ENCODE data around the gene SLC35F3.

Gene SLC35F3

DNA sequence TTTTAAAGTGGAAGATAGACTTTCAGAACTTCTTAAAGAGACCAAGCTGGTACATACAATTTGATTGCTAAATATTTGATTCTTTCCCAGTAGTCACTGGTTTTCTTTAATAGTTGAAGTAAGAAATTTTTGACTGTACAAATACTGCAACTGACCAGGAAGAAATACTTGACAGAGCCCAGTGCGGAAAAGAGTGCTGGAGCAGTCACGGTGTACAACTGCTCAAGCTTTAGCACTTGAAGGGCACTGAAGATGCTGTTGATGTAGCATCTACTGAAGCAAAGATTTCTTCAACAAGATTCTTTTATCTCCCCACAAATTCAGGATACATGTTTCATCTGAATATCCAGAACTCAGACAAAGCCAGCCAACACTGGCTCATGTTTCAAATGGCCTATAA, 41.5 kb downstream of the SLC35F3 start:
- H3K4me3 ChIP-seq (ENCODE audit: low read depth, low read length), result no peak overlapping the region
- DNase-seq, result no peak
- no peaks in the 10 kb centered on the region for H3K36me3 ChIP-seq
- TF ChIP-seq, protein P1, sequence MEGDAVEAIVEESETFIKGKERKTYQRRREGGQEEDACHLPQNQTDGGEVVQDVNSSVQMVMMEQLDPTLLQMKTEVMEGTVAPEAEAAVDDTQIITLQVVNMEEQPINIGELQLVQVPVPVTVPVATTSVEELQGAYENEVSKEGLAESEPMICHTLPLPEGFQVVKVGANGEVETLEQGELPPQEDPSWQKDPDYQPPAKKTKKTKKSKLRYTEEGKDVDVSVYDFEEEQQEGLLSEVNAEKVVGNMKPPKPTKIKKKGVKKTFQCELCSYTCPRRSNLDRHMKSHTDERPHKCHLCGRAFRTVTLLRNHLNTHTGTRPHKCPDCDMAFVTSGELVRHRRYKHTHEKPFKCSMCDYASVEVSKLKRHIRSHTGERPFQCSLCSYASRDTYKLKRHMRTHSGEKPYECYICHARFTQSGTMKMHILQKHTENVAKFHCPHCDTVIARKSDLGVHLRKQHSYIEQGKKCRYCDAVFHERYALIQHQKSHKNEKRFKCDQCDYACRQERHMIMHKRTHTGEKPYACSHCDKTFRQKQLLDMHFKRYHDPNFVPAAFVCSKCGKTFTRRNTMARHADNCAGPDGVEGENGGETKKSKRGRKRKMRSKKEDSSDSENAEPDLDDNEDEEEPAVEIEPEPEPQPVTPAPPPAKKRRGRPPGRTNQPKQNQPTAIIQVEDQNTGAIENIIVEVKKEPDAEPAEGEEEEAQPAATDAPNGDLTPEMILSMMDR (IDR thresholded peaks at IDR 0.05; ENCODE audit: low read depth, low read length), result no peak
- peaks cover 3% of the 10 kb centered on the region for H3K9me3 ChIP-seq (ENCODE audit: severe bottlenecking)
- no peak overlapping the region for H3K27ac ChIP-seq
- H3K27me3 ChIP-seq (ENCODE audit: insufficient read depth, low read depth, severe bottlenecking), result peaks cover 90% of the 10 kb centered on the region

DNA sequence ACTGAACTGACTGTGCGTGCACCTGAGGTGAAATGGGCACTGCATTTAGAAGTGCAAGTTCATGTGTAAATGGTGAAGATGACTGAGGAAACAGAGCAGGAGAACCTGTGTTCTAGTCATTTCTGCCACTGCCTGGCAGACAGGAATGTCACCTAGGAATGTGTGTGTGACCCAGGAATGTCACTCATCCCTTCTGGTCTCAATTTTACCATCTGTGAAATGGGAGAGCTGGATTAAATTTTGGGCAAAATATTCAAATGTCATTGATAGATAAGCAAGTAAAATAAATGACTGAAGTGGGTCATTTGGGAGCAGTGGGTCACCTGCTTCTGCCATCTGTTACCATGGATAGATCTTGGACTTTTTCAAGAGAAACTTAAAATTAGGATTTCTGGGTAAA, 42.2 kb downstream of the SLC35F3 start:
- no peak for DNase-seq
- TF ChIP-seq, protein P1 (IDR thresholded peaks at IDR 0.05; ENCODE audit: low read depth, low read length), result no peak
- Histone ChIP-seq H3K27me3 (ENCODE audit: insufficient read depth, low read depth, severe bottlenecking) (peaks cover 90% of the 10 kb centered on the region), H3K9me3 (ENCODE audit: severe bottlenecking) (peaks cover 3% of the 10 kb centered on the region), H3K27ac (no peak overlapping the region), H3K36me3 (no peaks in the 10 kb centered on the region), H3K4me3 (ENCODE audit: low read depth, low read length) (no peak overlapping the region)

DNA sequence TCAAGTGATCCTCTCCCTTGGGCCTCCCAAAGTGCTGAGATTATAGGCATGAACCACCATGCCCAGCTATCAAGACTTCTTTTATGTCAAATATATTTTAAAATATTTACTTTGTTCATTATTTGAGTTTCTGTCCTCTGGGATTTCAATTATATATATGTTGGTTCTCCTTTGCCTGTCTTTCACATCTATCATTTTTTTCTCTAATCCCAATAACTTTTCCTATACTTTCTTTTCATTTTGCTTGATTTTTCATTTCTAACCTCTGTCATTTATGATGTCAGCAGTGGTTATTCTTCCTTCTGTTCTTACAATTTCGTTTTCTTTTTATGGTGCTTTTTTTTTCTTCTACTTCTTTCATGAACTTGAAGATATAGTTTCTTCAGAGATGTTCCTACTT, 47.3 kb downstream of the SLC35F3 start:
- DNase-seq, result no peak

DNA sequence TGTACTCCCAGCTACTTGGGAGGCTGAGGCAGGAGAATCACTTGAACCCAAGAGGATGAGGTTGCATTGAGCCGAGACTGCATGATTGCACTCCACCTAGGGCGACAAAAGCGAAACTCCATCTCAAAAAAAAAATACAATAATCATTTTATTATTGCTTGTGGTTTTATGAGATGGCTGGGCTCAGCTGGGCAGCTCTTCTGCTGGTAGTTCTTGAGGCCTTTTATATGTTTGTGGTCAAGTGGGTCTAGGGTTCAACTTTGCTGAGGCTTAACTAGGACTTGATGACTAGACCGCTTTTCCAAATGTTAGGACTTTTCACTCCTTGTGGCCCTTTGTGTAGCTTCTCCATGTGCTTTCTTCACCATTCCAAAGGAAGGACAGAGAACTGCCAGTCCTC, 53.2 kb downstream of the SLC35F3 start:
- TF ChIP-seq, protein P1 (IDR thresholded peaks at IDR 0.05; ENCODE audit: low read depth, low read length), result no peak
- H3K27me3 ChIP-seq (ENCODE audit: insufficient read depth, low read depth, severe bottlenecking), result peaks cover 94% of the 10 kb centered on the region
- no peaks in the 10 kb centered on the region for H3K36me3 ChIP-seq
- no peak overlapping the region for H3K4me3 ChIP-seq (ENCODE audit: low read depth, low read length)
- DNase-seq, result no peak
- peaks cover 9% of the 10 kb centered on the region for H3K9me3 ChIP-seq (ENCODE audit: severe bottlenecking)
- no peak overlapping the region for H3K27ac ChIP-seq

More for the DNA sequence above, 47.3 kb downstream of the SLC35F3 start:
- Histone ChIP-seq H3K36me3 (no peaks in the 10 kb centered on the region), H3K9me3 (ENCODE audit: severe bottlenecking) (peaks cover 6% of the 10 kb centered on the region), H3K27me3 (ENCODE audit: insufficient read depth, low read depth, severe bottlenecking) (peaks cover 87% of the 10 kb centered on the region), H3K27ac (no peak overlapping the region), H3K4me3 (ENCODE audit: low read depth, low read length) (no peak overlapping the region)
- TF ChIP-seq, protein P1 (IDR thresholded peaks at IDR 0.05; ENCODE audit: low read depth, low read length), result no peak

DNA sequence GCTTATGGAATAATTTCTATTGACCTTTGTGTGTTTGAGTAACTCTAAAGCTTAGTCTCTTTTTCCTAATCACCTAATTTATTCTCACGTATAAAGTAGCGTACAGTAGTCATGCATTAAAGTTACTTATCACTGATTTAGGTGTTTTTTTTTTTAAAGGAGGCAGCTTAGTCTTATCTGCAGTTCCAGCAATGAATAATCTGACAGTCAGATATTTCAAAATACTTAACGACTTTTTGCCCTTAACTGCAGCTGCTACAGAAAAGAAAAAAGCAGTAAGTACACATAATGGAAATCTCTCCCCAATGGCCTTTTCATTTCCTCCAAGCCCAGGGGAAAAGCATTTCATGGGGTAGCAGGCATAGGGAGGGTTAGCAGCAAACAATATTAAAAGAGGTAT, 54.6 kb downstream of the SLC35F3 start:
- H3K27ac ChIP-seq, result no peak overlapping the region
- TF ChIP-seq, protein P1 (IDR thresholded peaks at IDR 0.05; ENCODE audit: low read depth, low read length), result no peak
- DNase-seq, result no peak

DNA sequence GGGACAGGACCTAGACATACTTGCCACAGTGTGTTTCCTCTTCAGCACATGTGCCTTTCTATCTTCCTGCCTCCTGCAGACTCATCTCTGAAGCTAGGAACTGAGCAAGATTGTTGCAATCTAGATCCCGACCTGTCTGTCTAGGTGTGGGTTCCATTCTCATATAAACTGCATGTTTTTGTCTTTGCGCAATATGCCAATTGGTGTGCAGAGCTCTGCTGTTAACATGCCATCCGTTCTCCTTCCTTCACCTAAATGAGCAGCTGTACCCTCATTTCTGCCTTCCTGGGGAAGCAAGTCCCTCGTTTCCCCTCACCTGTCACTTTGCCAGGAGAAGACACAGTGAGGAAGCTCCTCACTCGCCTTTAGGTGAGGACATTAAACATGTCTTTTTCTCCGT, 55.5 kb downstream of the SLC35F3 start:
- H3K27me3 ChIP-seq (ENCODE audit: insufficient read depth, low read depth, severe bottlenecking), result peaks cover 93% of the 10 kb centered on the region
- TF ChIP-seq, protein P1 (IDR thresholded peaks at IDR 0.05; ENCODE audit: low read depth, low read length), result no peak
- DNase-seq, result no peak
- H3K36me3 ChIP-seq, result no peaks in the 10 kb centered on the region
- H3K9me3 ChIP-seq (ENCODE audit: severe bottlenecking), result peaks cover 9% of the 10 kb centered on the region
- H3K4me3 ChIP-seq (ENCODE audit: low read depth, low read length), result no peak overlapping the region
- no peak overlapping the region for H3K27ac ChIP-seq

More for the DNA sequence above, 54.6 kb downstream of the SLC35F3 start:
- Histone ChIP-seq H3K27me3 (ENCODE audit: insufficient read depth, low read depth, severe bottlenecking) (peaks cover 93% of the 10 kb centered on the region), H3K9me3 (ENCODE audit: severe bottlenecking) (peaks cover 9% of the 10 kb centered on the region), H3K4me3 (ENCODE audit: low read depth, low read length) (no peak overlapping the region), H3K36me3 (no peaks in the 10 kb centered on the region)

All from WERI-Rb-1 (cell line).